ENCODE data around the gene ZC2HC1B.
"Not testable (repeated sequence)": the region's sequence is repeated elsewhere in the genome, so short reads cannot be mapped to it uniquely, and the experiment has no call there.

Gene ZC2HC1B

DNA sequence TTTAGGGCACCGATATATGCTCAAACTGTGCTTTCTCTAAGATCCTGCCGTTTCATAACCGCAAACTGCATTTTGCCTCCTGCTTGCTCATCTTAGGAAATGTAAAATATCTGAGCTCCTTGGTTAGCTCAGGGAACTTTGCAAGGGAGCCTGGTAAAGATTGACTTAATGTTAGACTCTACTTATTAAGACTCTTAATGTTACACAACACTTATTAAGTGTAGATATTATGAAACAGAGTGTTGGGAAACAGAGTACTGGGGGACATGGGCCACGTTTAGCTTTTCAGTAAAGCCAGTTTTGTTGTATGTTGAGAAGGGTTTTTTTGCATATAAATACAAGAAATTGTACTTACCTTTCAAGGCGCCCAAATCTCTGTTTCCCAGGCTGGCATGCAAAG lies 19.2 kb upstream of the ZC2HC1B start:
- no peak for TF ChIP-seq ZFX (IDR thresholded peaks at IDR 0.05)
- TF ChIP-seq, protein P1, sequence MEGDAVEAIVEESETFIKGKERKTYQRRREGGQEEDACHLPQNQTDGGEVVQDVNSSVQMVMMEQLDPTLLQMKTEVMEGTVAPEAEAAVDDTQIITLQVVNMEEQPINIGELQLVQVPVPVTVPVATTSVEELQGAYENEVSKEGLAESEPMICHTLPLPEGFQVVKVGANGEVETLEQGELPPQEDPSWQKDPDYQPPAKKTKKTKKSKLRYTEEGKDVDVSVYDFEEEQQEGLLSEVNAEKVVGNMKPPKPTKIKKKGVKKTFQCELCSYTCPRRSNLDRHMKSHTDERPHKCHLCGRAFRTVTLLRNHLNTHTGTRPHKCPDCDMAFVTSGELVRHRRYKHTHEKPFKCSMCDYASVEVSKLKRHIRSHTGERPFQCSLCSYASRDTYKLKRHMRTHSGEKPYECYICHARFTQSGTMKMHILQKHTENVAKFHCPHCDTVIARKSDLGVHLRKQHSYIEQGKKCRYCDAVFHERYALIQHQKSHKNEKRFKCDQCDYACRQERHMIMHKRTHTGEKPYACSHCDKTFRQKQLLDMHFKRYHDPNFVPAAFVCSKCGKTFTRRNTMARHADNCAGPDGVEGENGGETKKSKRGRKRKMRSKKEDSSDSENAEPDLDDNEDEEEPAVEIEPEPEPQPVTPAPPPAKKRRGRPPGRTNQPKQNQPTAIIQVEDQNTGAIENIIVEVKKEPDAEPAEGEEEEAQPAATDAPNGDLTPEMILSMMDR (conservative IDR thresholded peaks at IDR 0.05), result no peak
- no peak overlapping the region for H3K27ac ChIP-seq

DNA sequence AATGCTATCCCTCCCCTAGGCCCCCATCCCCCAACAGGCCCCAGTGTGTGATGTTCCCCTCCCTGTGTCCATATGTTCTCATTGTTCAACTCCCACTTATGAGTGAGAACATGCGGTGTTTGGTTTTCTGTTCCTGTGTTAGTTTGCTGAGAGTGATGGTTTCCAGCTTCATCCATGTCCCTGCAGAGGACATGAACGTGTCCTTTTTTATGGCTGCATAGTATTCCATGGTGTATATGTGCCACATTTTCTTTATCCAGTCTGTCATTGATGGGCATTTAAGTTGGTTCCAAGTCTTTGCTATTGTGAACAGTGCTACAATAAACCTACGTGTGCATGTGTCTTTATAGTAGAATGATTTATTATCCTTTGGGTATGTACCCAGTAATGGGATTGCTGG lies 12.6 kb upstream of the ZC2HC1B start:
- H3K27ac ChIP-seq, result not testable (repeated sequence)

DNA sequence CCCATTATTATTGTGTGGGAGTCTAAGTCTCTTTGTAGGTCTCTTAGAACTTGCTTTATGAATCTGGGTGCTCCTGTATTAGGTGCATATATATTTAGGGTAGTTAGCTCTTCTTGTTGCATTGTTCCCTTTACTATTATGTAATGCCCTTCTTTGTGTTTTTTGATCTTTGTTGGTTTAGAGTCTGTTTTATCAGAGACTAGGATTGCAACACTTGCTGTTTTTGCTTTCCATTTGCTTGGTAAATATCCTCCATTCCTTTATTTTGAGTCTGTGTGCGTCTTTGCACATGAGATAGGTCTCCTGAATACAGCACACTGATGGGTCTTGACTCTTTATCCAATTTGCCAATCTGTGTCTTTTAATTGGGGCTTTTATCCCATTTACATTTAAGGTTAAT lies 9.2 kb upstream of the ZC2HC1B start:
- not testable (repeated sequence) for H3K27ac ChIP-seq

DNA sequence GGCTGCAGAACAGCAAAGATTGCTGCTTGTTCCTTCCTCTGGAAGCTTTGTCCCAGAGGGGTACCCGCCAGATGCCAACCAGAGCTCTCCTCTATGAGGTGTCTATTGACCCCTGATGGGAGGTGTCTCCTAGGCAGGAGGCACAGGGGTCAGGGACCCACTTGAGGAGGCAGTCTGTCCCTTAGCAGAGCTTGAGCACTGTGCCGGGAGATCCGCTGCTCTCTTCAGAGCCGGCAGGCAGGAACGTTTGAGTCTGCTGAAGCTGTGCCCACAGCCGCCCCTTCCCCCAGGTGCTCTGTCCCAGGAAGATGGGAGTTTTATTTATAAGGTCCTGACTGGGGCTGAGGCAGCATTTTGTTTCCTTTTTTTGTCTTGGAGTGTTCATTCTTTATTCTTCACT lies 7.5 kb upstream of the ZC2HC1B start:
- not testable (repeated sequence) for H3K27ac ChIP-seq

DNA sequence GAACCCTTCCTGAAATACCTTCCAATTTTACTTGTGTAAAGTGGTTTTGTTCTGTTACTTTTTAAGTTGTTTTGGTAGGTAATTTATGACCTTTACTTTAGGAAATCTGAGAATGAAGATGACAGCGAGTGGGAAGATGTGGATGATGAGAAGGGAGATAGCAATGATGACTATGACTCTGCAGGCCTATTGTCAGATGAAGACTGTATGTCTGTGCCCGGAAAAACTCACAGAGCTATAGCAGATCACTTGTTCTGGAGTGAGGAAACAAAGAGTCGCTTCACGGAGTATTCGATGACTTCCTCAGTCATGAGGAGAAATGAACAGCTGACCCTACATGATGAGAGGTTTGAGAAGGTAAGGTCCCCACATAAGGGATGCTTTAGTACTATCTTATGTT lies 6.6 kb upstream of the ZC2HC1B start:
- H3K27ac ChIP-seq, result no peak overlapping the region
- TF ChIP-seq, protein P1 (conservative IDR thresholded peaks at IDR 0.05), result no peak
- no peak for TF ChIP-seq ZFX (IDR thresholded peaks at IDR 0.05)

DNA sequence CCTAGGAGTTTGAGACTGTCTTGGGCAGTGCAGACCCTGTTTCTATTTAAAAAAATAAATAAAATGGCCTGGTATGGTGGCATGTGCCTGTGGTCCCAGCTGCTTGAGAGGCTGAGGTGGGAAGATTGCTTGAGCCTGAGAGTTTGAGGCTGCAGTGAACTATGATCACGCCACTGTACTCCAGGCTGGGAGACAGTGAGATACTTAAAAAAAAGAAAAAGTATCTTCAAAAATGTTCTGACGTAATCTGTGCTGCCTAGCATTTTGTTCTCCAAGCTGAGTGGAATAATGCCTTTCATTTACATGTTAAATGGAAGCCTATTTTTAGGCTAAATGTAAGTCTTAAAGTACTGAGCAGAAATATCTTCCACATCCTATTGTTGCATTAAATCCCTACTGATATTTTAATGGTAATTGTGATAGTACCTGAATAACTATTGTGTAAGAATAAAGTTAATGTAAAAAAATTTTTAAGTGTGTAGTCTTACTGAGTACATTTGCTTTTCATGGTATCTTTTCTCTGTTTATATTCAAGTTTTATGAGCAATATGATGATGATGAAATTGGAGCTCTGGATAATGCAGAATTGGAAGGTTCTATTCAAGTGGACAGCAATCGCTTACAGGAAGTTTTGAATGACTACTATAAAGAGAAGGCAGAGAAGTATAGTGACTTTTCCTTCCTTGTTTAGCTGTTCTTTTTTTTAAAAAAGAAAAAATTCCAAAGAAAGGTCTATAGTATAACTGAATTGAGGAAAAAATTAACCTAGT lies 4.2 kb upstream of the ZC2HC1B start:
- TF ChIP-seq, protein P1 (conservative IDR thresholded peaks at IDR 0.05), result no peak
- no peak for TF ChIP-seq ZFX (IDR thresholded peaks at IDR 0.05)
- H3K27ac ChIP-seq, result no peak overlapping the region

DNA sequence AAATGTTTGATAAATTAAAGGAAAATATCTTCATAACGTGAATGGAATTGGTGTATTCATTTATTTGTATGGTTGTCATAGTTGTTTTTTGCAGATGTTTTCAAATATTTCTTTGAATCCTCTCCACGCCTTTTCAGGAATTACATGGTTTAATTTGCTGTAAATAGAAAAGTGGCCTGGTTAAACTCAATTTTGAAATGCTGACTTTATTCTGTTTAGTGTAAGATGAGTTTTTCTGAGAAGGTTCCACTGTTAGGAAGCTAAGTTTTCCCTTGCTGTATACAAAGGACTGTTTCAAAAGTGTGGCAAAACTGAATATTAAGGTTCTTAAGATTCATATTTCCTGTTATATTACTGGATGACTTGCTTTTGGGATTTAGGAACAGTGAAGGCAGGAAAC lies 503 bp upstream of the ZC2HC1B start:
- no peak overlapping the region for H3K27ac ChIP-seq
- no peak for TF ChIP-seq ZFX (IDR thresholded peaks at IDR 0.05)
- TF ChIP-seq, protein P1 (conservative IDR thresholded peaks at IDR 0.05), result no peak

DNA sequence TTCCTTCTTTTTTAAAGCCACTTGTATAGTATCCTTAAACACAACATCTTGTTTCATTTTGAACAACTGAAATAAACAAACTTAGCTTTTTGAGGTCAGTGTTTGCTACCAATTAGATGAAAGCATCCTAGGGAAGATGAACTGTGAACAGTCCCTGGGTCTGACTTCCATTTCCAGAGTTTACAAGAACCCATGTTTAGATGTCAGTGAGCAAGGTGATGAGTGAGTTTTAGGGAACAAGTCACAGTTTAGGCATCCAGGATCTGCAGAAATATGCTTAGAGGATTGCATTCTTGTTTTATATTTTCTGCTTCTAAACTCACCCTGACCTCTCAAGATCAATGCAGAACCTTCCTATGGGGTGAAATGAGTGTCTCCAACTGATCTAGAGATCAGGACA lies 3.0 kb downstream of the ZC2HC1B start:
- TF ChIP-seq, protein P1 (conservative IDR thresholded peaks at IDR 0.05), result no peak
- TF ChIP-seq ZFX (IDR thresholded peaks at IDR 0.05), result no peak
- no peak overlapping the region for H3K27ac ChIP-seq

DNA sequence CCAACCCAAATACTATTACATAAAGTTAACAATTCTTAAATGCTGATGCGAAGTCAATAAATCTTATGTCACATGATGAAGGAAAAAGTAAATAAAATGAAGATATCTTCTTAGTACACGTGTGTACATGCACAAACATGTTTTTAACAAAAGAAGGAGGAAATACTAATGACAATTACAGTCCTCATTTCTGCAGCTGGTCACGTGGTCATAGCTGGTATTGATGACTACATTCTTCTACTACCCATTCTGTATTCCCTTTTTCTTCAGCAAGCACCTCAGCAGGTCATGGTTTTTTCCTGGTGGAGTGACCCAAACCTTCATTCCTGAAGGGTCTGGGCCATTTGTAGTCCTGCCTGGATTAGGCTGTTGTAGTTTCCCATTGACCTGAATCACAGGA lies 4.5 kb downstream of the ZC2HC1B start:
- not testable (repeated sequence) for H3K27ac ChIP-seq

DNA sequence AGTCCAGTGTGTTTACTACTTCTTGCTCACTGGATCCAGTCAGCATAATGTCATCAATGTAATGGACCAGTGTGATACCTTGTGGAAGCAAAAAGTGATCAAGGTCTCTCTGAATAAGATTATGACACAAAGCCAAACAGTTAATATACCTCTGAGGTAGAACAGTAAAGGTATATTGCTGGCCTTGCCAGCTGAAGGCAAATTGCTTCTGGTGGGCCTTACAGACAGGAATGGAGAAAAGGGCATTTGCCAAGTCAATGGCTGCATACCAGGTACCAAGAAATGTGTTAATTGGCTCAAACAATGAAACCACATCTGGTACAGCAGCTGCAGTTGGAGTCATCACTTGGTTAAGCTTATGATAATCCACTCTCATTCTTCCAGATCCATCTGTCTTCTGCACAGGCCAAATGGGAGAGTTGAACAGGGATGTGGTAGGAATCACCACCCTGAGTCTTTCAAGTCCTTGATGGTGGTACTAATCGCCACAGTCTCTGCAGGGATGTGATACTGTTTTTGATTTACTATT lies 7.0 kb downstream of the ZC2HC1B start:
- not testable (repeated sequence) for H3K27ac ChIP-seq
